Kidney capillary endothelial cell (primary cell): ENCODE data around the gene CFAP54.

Source experiments
- DNase-seq: peaks from one replicate; pipeline ENCODE4 v3.0.0-alpha.2; 2018; ENCODE audit warnings: low spot score

CFAP54 gene

DNA sequence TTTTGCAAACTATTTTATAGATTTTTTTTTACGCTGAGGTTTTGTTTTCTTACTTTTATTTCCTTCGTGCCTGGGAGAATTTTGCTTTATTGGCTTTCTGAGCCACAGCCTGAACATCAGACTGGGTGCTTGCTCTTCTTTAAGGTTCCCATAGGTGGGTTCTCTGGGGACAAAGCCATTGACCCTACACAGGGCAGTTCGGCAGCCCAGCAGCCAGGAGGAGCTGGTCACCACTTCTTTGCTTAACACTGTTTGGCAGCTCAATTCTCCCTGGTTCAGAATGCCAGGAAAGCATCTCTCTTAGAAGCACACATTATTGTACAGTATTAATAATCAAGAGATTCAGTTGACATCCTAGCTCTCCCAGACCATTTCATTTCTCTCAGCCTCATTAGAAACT lies 276.9 kb downstream of the CFAP54 start:
- DNase-seq = no peak

DNA sequence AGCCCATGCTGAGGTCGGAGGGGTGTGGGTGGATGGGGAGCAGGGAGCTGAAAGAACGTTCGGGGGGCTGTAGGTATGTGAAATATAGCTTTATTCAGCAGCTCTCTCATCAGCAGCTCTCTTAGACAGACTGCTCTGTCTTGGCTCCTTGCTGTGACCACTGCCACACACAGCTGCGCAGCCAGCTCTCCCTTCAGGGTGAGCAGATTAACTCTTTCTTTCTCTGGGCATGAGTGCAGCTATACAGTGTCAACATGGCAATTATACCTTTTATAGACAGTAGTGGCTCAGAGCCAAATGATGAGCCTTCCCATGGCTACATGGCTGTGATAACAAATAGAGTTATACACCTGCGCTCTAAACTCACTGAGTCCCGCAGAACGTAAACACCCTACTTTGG lies 280.0 kb downstream of the CFAP54 start:
- DNase-seq = no peak

DNA sequence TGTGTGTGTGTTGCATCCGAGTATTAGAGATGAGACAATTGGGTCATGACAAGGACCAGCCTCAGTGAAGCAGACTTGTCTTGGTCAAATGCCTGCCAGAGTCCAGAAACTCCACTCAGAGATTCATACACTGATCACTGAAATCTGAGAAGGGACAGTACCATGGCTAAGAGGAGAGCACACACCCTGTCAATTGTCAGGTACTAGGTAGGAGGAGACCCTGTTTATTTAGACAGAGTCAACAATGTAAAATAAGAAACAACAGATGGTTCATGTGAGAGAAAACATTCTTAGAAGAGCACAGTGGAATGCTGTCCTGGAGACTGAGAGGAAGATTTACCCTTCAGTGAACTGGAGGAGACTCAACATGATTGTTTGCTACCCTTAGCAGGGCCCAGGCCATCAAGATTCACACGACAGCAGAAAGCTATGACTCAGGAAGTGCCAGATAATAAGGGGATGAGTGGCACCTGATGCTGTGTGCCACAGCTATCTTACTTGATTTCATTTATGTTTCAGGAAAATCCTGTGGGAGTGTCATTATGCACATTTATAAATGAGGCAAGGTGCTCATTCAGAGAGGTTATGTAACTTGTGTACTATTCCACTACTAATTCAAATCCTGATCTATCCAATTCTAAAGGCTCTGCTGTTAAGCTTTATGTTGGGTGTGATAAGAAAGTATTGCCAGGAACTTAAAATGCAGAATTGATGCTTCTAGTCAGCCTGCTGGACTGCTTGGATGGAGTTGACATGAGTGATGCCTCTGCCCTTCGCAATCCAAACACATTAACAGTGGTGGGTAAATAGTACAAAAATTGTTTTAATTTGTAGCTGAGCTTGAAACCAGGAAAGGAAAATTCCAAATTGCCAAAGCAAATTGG lies 281.1 kb downstream of the CFAP54 start:
- no peak for DNase-seq

DNA sequence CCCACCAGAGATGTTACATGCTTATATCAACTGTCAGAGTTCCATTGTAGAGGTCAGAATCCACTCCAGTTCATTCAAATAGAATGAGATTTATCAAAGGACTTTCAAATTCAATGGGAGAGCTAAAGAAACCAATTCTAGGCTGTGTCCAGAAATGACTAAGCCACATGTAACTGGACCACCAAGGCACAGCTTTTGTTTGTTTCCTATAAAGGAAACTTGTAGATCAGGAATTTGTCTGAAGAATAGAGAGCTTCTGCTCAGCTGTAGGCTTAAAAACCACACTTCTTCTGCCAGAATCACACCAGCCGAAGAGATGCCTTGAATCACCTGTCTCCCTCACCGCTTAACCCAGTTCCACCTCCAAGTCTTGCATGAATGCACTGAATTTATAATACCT lies 283.7 kb downstream of the CFAP54 start:
- DNase-seq = no peak

DNA sequence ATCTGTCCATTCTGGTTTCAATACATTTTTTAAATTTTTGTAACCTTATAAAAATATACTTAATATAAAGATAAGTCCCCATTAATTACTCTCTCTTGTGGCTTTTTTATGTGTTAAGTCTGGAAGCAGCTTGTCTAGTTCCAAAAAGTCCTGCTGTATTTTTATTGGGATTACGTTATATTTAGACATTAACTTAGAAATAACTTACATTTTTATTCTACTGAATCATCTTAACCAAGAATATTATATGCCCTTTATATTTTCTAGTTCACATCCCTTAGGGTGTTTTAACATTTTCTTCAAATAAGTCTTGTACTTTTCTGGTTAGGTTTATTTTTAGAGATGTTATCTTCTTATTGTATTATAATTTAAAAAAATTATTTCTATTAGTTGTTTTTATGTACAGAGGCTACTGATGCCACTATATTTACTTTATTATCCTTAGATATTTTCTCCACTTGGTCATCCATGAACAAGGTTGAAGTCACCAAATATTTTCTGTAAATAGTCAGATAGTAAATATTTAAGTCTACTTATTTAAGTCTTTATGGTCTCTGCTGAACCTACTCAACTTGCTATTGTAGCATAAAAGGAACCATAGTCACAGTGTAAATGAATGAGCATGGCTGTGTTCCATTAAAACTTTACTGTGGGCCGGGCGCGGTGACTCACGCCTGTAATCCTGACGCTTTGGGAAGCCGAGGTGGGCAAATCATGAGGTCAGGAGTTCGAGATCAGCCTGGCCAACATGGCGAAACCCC lies 285.3 kb downstream of the CFAP54 start:
- DNase-seq = no peak

DNA sequence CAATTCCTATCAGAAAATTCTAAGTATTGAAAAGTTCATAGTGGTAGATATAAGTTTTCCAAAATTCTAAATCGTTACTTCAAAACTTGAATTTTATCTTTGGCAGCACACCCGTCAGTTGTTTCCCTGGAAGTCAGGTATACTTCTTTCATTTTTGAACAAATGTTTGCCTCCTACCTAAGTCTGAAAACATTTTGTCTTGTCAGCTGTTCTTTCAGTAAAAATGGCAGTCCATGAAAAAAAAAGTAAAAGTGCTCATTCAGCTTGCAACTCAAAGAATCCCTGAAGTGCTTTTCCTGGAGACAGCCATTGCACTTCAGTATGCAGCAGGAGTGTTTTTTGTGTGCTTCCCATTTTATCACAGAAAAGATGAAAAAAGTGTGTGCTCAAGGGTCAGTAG lies 287.5 kb downstream of the CFAP54 start:
- no peak for DNase-seq

DNA sequence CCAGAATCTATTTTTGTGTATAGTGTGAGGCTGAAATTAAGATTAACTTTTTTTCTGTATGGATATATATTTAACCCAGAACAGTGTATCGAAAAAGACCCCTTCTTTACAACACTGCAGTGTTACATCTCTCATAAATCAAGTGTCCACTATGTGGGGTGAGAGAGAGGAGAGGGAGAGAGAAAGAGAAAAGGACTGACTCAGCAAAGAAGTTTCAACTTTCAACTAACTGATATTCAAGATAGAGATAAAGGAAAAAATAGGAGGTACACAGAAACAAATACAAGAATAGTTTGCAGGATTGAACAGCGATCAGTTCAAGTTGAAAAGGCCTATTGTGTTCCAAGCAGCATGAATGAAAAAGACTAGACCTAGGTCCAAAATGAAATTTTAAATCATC lies 291.0 kb downstream of the CFAP54 start:
- no peak for DNase-seq

DNA sequence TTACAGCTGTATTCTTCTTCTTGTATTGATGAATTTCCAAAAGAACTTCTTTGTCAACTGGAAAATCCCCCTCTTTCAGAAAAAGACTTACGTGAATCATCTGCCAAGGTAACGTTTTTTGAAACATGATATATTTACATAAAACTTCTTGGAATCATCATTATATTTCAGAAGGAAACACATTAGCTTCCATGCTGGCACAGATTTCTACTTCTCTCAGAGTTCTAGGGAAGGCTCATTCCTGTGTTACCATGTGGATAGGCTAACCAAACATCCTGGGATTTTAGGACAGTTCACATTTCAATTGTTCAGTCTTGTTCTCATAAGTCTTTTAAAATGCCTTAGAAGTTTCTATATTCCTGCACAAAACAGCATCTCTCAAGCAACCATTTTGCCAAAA lies 297.4 kb downstream of the CFAP54 start:
- DNase-seq = no peak

DNA sequence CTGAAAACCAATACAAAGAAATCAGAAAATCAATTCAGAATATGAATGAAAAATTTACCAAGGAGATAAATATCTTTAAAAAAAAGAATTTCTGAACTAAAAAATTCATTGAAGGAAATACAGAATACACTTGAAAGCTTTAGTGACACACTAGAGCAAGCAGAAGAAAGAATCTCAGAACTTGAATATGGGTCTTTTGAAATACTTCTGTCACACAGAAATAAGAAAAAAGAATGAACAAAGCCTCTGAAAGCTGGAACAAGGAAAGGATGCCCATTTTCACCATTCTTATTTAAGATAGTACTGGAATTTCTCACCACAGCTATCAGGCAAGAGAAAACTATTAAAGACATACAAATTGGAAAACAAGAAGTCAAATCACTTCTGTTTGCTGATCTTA lies 314.6 kb downstream of the CFAP54 start:
- DNase-seq = no peak

DNA sequence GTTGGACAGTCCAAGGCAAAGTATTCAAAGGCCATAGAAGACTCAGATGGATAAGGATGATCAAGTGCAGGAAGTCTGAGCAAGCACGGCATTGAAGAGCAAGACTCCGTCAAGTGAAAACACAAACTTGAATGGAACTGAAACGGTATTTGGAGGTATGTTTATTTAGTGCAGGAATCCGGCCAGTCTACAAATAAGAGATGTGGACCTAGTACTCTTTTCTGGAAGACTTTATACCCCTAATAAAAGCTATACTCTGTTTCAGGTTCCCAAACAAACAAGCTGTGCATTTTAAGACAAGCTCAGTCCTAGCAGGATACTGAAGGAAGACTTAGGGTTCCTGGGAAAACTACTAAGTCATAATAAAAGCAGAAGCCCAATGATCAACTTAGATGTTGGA lies 316.9 kb downstream of the CFAP54 start:
- DNase-seq = no peak

DNA sequence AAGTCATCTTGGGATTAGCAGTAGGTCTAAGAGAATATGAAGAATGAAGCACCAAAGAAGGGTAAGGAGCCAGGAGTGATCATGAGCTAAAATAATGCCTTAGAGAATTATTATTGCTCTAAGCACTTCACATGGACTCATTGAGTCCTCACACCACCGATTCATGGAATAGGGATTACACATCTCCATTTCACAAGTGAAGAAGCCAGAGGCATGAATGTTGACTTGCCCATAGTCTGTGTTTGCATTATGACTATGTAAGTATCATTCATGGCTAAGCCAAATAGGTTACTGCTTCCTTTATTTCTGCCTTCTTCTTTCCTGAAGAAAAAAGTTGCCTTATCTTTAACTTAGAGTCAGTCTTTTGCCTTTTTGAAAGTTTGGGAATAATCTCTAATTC lies 318.4 kb downstream of the CFAP54 start:
- no peak for DNase-seq

DNA sequence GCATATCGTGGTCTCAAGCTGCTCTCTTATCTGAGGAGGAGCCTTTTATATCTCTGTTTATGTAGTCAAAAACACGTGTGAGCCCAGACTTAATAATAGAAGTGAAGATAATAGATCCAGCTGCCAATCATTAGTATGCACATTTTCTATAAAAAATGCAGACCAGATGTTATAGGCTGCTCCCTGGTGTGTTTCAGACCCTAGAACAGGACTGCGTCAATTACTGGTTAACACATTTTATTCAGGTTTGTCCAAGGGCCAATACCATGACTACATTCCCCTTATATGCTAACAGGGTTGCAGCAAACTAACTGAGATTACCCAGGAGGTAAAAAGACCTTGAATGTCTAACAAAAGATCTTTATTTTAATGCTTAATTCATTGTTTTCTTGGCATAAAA lies 319.2 kb downstream of the CFAP54 start:
- no peak for DNase-seq

DNA sequence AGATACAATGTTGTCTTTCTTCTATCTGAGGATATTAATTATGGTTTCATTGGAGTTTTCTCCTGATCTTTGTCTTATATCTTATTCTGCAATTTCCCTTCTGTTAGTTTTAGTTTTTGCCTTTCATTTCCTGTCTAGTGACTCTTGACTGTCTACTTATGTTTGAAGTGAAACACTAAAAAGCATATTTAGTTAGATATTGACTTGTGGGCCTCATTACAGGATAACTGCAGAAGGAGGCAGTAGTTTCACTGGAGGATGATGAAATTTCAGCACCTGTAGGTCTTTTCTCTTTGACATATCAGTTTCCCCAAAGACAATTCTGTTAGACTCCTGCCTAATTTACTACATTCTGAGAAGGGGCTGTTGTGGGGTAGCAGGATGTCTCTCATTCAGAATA lies 320.1 kb downstream of the CFAP54 start:
- no peak for DNase-seq

DNA sequence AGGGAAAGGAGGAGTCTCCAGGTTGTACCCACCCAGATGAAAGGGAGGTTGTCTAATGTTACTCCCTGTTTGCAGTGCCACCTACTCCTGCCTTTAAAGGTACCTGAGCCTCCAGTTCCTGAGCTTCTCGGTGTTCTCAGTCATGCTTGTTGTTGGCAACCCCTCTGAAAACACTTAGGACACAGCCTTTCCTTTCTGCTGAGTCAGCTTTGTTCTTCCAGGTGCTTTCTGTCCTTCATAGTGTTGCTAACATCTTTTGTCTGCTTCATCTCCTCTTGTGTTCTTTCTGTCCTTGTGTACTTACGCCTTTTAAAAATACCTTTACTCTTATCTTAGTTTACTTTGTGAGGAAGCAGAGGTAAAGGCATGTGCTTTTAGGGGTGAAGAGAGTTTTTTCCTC lies 320.7 kb downstream of the CFAP54 start:
- peak; percentile 26 for DNase-seq

DNA sequence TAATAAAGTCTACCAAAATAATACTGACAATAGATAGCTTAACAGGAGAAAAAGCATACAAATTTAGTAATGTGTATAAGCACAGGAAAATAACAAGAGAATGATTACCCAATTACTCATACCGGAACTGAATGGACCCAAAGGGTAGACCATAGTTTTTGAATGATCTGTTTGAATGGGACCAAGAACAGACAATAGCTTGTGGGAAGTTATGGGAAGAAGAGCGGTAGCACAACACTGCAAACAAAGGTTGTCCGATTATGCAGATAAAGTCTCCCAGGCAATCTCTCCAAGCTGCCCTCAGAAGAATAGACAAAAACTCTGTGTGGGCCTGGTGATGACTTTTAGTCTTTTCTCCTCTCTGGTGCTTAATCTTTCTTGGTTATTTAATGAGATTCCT lies 321.1 kb downstream of the CFAP54 start:
- peak; percentile 79 for DNase-seq

DNA sequence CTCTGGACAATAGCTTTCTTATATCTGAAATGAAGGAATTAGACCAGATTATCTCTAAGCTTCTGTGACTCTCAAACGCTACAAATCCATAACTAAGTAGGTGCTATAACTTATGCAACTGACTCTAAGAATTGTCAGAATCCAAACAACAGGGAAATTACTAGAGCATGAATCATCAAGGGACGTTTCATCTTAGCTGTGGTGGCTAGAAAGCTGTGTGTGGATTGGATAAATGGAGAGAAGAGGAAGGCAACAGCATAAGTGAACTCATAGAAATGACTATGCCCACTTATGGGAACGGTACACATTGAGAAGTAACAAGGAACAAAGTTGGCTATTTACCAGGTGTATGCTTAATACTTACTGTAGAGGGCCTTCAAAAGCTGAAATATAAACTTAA lies 321.7 kb downstream of the CFAP54 start:
- peak; percentile 93 for DNase-seq

DNA sequence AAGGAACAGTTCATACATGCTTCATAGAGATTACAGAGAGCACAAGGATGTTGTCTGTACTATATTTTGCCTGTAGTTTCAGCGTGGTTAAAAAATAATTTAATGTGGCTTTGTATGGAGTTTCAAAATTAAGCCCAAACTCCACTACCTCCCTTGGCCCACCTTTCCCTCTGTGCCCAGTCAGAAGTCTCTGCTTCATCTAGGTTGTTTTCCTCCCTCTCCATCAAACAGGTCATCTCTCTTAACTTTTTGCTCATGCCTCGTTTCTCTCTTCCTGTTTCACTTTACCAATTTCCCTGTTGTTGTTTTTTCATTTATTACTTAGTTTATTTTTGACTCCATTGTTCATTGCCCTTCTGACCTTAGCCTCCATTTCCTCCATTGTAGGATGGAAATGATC lies 322.8 kb downstream of the CFAP54 start:
- DNase-seq = peak; percentile 16

DNA sequence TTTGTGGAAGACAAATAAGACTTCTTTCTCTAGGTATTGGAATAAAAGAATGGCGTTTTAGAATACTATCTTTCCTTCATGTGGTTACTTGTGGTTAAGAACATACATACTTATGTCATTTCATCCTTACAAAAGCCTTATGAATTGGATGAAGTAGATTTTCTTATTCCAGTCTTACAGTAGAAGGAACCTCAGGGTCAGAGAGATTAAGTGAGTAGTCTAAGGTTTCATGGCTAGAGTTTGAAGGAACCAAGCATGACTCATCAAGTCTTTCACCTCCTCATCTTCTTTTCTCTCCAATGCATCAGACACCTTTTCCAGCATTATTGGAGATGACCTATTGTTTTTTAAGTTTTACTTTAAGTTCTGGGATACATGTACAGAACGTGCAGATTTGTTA lies 324.8 kb downstream of the CFAP54 start:
- DNase-seq = no peak

DNA sequence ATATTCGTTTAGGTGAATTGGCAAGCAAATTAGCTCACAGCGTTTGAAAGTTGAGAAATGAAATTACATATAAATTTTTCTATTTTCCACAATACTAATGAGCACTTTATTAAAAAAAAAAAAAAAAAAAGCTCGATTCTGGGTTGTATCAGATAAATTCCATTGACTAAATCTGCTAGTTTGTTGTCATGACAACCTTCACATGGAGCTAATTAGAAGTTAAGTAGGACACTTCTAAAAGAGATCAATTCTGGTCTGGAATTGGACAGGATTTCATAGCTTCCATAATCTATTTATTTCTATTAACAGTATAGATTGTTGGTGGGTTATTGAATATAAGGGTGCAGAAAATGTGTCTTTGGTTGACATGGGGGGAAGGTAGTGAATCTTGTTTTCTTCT lies 332.2 kb downstream of the CFAP54 start:
- DNase-seq = no peak

DNA sequence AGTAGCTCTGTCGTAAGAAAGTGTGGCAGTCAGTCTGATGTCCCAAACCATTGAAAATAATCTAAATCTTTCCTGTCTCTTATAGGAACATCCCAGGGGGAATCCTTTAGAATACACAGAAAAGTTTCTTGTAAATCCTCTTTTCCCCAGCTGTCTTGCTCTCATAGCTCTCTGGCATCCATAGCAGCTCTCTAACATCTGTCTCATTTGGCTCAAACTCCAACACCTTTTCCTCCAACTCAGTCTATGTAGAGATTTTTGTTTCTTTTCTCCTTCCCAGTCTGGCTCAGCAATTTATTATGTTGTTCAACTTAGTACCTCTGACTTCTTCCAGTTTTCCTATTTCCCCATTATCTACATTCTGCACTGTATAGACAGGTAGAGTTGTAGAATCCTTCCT lies 333.3 kb downstream of the CFAP54 start:
- no peak for DNase-seq

DNA sequence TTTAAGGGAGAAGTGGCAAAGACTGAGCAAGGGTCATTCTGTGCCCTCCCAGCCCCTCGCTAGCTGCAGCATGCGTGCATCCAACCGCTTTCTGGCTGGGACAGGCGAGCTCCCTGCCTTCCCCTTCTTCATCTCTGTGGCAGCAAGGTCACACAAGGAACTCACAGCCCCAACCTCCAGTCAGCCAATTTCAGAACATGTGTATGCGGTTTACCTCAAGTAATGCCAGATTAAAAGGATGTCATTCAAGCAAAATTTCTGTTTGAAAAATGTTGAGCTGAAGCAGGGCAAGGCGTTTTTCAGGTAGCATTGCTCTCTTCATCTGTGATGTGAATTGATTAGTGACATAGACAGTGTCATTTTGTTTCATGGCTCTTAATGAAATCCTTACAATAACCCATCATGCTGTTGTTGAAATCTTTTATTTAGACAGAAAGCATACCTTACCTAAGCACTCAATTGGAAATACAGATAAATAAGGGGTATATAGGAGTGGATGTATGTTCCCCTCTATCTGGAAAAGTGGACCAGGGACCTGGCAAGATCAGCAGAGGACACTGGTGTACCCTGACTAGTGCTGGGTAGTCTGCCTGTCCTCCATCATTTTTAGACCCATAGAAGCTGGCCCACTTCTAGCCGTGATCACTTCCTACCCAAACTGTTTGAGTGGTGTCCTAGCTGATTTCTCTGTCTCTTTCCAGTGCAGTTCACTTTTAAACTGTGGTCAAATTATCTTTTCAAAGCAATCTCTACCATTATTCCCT lies 334.9 kb downstream of the CFAP54 start:
- DNase-seq = no peak

DNA sequence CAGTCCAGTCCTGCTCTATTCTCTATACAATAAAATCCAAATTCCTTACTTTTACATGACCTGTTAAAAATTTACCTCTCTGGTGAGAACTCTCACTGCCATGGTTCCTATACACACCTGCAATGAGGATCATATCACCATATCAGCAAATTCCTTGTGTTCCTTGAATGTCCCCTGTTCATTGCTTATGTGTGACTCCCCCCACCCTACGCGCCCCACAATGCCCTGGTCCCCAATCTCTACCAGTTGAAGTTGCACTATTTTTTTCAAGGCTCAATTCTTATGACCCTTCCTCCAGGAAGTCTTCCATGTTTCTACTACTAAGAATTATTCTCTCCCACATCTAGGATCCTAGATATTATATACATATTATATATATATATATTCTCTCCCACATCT lies 335.5 kb downstream of the CFAP54 start:
- DNase-seq = no peak
